RKO (cell line): ENCODE measurements around the gene RCAN2.

Experiments
- DNase-seq: peaks from one replicate; pipeline ENCODE4 v3.0.0-alpha.2; 2016; ENCODE audit warnings: low spot score

The RCAN2 gene

DNA sequence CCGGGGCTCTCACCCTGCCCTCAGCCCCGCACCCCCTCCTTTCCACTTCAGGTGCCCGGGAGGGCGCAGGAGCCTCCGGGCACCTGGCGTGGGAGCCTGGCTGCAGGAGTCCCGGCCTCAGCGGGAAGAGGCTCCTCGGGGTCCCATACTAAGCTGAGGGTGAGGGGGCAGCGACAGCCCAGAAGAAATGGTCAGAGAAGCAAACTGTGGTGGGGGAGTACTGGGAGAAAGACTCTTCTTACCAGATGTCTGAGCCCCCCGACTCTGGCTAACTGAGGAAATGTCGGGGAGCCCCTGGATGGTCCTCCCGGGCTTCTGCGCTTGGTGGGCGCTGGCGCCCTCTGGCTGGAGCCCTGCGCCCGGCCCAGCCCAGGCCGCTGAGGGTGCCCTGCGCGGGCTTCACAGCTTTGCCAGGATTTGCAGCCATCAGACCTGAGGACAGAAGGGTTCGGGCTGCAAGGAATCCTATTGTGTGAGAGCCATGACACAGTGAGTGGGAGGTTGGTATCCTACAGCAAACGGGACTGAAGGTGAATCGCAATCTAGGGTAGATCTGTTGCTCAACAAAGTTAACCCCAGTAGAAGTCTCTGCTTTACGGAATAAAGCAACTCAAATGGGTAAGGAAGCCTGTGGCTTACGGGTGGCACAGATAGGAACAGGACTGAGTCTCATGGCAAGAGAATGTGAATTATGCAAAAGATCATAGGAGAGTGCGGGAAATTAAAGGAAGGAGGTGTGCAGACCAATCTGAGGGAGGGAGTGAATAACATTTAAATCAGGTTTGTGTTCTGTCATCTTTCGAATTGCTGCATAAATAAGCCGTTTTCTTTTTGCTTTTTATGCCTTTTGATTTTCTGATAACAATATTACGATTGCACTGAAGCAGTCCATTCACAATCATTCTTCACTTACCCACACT, 639 bp upstream of the RCAN2 start:
- peak; percentile 7 for DNase-seq

DNA sequence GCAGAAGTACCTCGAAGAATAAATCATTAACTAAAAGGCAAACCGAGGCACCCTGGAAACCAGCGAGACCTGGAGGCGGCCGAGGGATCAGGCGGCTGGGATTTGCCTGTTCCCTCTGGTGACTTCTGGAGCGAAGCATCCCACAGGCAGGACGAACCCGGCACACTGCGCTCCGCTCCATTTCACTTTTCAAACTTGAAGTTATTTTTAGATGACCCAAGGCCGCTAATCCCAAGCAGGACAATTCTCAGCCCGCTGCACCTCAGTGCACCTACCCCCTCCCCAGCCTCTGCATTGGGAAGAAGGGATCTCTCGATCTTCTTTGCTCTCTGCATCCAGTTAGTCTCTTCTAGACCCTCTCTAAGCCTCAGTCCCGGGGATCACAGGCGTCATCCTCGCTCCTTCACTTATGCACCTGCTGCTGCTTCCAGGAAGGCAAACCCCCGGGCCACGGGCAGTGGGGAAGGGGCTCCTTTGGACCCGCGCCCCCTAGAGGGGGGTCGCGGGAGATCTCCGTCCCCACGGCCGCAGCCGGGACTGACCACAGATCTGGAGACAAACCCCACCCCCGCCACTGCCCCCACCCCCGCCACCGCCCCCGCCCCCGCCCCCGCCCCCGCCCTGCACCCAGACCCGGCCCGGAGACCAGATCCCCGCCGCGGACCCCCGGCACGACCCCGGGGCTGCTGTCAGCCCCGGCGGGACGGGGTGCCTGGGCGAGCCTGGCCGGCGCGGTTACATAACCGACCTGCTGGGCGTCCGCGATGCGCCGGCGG, 636 bp downstream of the RCAN2 start:
- DNase-seq = no peak

DNA sequence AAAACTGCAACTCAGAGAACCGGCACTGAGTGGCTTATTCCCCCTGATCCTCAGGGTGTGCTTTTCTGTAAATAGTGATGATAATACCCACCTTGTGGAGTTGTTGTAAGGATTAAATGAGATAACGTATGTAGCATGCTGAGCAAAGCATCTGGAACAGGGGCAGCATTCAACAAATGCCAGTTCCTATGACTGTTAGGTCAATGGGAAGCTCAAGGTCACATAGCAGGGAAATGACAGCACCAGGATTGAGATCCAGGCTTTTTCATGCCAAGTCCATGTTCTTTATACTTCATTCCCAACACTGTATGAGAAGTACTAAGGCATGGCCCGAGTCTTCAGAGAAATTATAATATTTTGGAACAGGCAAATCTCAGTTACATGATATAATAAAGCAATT, 5.1 kb downstream of the RCAN2 start:
- no peak for DNase-seq

DNA sequence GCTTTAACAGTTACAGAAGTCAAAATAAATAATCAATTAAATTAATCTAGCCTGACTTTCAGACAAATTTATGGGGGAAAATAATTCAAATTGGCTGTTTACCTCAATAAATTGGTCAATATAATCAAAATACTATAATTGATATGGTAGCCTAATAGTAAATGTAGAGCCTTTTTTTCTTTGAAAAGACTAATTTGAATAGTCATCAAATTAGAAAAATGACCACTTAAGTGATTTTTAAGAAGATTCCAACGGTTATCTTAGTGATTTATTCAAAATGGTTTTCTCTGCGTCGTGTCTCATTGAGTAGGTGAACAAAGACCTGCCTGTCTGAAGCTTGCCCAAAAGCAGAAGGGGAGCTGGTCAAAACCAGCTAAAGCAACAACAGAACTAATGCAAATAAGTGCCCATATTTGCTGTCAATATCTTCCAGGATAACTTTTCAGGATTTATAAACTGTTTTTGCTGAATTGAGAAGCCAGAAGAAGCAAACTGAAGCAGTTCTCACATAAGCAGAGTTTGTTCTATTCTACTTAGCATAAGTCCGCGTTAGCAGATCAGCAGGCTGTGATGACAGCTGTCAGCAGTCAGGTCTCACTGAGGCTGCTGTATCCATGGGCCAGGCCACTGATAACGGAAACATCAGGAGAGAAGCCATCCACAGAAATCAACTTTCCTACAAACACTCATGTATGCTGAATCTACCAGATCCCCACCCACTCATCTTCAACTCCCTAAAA, 7.0 kb downstream of the RCAN2 start:
- DNase-seq = no peak

DNA sequence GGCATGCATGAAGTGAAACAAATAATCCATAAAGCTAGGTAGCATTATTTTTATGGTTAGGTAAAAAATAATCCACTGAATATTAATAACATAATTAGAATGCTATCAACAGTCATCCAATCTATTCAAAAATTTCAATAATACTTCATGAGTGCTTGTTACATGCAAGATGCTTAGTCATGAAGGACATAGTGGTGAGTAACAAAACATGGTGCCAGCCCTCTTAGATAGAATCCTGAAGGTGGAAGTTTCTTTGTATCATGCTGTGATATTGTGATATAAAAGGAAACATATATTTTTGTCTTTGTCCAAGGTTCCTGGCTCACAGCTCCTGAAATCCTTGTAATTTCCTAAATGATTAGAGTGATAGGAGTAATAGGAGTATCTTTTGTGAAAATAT, 14.9 kb downstream of the RCAN2 start:
- no peak for DNase-seq

DNA sequence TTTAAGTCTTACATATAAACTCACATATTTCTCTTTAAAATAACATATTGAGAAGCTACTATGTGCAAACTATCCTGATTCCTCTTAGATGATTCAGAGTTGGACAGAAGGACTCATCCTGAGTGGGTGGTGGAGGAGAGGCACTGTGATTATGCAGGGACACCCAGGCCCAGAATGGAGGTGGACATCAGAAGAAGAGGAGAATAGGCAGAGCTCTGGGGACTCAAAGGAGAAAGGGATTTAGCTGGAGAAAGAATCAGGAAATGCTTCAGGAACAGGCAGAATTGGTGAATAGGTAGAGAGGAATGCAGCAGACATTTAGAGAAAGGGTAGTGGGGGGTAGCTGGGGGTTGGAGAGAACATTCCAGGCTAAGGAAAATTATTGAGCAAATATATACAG, 17.4 kb downstream of the RCAN2 start:
- DNase-seq = no peak

DNA sequence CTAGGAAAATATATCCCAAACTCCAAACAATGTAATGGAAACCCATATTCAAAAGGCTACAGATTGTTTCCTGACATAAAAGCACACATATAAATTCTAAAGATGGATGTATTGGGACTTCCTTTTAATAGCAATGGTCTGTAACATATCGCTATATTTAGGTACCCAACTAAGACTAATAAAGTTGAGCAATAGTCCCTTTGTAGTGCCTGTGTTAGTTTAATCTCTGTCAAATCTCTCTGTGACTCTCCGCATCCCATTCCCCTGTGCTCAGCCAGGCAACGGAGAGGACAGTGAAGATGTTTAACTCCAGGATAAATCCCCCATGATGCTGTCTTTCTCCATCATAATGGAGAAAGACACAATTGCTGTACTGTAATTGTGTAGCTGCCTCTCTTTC, 19.0 kb downstream of the RCAN2 start:
- no peak for DNase-seq

DNA sequence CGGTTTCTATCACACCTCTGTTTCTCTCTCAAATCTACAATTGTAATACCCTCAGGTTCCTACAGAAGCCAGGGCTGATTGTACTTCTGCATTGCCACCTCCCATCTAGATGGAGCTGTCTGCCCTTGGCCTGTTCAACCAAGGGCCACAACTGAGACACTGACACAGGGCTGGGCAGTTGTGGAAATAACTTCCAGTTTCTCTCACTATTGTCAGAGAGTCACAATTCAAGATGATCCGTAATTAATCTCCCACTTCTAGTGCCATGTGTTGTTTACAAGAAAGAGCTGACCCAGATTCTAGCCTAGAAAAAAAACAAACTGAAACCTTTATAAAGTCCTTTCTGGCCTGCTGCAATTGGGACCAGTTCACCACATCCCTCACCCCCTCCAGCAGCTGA, 22.2 kb downstream of the RCAN2 start:
- no peak for DNase-seq

DNA sequence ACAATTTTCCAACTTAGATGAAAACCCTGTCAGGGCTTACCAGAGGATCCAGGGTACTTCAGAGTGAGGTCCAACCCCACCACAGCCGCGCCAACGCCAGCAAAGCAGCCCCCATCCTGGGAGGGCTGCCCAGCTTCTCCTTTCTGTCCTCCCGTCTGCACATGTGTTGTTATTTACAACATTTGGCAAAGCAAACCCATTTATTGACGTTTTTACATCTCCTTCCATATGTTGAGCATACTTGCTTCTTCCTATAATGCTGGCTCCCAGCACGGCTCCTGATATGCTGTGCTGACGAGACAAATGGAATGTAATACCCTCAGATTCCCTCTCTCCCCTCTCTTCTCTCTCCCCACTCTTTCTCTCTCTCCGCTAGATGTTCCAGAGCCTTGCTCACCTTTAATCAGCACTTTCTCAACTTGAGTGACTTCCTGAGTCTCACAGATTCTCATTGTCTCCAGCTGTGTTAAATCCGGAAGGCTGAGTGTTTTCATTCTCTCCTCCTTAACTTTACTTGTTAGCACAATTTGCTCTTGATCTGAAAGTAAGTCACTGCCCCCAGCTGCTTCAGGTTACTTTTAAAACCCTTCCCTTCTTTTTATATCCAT, 22.7 kb downstream of the RCAN2 start:
- no peak for DNase-seq

DNA sequence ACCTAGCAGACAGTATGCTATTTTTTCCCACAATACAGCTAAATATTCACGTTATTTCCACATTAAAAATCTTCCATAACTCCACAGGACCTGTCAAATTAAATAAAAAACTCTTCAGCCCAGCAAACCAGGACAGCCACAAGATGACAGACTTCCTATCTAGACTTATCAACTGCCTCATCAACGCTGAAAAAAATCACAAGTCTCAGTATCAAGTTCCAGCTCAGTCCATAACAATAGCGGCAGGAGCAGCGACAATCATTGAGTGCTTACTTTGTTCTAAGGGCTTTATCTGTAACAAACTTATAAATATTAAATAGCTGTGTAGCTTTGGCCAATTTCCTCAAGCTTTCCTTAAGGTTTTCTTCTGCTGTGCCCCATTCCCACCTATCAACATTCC, 24.7 kb downstream of the RCAN2 start:
- no peak for DNase-seq

DNA sequence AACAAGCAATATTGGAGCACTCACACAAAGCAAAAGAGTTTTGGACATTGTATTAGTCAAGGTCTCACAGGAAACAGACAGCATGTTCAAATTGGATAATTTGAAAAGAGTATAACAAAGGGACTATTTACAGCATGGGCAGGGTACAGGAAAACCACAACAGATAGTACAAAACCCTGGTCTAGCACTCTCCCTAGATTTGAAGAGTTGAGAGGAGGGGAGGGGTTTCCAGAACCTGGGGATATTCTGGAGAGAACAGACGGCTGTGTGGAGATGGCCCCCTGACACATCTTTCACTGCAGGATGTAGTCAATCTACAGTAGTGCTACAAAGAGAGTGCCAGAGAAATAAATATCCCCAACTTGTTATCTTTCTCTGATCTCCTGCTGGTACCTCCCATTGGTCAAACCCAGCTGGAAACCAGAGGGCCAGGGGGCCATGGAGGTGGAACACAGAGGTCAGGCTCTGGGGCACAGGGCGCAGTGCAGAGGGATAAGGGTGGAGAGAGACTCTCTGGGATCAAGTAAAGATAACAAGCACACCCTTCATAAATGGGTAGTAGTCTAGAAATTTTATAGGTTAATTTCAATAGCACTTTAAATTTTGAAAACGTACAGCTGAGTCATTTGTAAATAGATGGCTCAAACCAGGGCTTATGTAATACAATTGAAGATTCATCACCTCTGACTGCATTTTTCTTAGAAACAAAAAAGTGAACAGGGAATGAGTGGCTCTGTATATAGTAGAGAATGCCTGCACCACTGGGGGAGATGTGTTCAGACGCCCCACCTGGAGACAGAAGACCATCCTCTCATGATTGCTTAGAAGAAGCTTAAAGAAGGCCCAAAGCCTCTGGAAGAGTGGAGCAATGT, 25.7 kb downstream of the RCAN2 start:
- DNase-seq = peak; percentile 9

DNA sequence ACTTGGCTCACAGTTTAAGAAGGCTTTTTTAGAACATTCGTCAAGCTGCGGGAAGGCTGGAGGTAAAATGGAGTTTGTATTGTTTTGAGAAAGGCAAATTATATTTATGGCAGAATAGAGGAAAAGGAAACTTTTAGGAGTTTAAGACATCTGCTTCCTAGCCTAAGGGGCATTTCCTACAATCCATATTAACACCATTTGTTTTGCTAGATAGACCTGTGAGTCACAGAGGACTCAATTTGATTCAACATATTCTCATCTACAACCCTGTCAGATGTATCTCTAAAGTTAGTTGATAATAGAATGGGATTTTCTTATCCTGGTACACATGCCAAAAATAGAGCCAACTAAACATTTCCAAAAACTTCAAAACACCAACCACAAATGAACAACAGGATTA, 35.0 kb downstream of the RCAN2 start:
- DNase-seq = no peak

DNA sequence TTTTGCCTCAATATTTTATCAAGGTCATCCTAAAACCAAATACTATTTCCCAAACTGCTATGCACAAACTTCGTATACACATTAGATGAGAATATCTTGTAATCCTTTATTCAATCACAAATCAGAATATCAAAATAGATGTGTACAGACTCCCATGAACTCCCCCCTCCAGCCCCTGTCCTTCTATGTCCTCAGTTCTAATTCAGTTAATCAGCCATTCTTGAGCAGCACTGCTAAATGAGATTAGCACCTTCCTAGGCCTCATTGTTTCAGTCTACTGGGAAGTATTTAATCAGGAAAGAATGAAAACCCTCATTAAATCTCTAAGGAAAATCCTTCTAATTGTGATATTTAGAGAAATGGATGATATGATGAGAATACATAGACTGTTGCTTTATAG, 36.6 kb downstream of the RCAN2 start:
- no peak for DNase-seq

DNA sequence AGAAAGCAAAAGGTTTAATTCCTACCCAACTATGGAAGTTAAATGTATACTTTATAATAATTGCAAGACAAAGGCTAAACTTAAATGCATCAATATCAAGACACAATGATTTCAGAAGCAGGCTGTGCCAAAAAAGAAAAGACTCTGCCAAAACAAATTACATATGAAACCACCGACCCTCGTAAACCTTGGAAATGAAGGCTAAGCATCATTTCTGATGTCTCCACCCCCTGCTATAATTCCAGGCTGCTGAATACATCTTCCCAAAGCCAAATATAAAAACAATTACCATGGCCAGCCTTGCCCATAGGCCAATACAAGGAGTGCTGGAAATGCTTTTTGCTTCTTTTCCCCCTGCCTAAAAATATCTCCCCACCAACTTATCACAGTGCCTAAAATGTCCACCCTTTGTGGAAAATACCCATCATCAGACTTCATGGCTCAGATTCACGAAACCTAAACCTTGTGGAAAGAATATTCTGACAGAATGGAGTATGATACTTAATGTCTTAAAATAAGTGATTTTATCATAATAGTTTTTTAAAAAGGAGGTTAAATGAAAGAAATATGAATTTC, 37.4 kb downstream of the RCAN2 start:
- no peak for DNase-seq

DNA sequence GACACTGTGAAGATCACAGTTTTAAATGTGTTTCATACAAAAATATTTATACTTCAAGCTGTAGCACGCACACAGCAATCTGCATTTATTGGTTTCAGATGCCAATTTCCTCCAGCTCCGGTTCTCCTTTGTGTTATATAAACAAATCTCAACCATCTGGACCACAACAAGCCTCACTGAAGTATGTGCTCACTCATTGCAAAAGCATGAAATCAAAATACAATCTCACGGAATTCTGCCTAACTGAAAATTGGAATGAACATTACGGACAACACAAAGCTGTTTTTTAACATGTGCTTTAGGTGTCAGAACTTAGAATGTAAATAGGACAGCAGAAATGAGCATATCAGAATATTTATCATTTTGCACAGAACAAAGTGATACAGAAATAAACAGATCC, 38.0 kb downstream of the RCAN2 start:
- DNase-seq = no peak

DNA sequence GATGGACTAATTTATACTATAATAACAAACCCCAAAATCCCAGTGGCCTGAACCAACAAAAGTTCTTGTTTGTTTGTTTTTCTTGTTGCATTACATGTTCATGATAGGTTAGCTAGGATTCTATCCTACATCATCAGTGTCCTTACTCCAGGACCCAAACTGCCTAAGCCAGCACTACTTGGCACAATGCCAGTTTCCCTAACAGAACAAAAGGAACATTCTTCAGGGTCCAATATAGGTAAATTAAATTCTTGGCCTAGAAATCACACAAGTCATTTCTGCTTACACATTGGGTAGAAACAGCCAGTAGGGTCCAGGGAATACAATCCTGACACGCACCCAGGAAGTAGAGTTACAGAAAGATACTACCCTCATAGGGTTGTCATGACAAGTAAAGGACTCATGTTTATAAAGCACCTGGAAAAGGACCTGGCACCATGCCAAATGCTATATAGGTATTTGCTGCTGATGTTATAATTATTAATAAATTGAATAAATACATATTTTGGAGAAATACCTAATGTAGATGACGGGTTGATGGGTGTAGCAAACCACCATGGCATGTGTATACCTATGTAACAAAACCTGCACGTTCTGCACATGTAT, 38.8 kb downstream of the RCAN2 start:
- no peak for DNase-seq

DNA sequence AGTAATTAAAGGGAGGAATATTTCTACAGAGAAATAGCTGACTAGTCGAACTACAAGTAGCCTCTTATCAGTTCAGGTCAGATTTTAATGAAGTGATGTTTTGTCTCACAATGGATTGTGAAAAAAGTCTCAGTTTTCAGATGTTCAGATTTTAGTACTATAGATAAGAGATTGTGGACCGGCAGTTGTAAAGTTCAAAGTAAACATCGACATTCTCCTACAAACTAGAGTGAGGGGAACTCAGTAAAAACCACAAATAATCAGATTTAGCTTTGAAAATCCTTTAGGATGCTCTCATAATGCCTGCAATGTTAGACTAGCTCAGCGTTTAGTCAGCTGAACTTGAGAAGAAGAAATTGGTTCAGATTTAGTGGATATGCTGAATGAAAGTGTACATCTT, 39.9 kb downstream of the RCAN2 start:
- DNase-seq = no peak

DNA sequence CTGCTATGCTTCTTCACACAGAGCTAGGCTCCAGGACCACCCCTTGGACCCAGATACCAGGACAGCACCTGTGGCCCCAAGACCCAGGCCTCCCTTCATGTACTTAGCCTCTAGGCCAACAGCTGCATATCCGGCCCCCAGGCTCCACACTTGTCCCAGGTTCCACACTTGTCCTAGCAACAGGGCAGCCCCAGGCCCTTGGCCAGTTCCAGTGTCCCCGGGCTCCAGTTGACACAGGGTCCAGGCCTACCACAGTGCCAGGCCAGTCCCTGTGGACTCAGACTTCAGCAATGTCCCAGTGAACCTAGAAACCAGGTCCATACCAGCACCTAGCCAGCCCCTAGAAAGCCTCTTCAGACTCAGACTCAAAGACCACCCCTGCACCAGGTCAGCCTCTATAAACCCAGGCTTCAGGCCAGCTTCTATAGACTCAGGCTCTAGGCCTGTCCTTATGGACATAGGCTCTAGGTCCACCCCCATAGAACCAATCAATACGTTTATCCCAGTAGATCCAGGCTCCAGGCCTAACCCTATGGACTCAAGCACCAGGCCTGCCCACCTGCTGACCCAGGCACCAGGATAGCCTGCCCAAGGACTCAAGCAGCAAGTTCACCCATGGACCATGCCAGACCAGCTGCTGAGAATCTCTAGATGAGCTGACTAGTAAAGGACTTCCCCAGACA, 46.3 kb downstream of the RCAN2 start:
- DNase-seq = no peak

DNA sequence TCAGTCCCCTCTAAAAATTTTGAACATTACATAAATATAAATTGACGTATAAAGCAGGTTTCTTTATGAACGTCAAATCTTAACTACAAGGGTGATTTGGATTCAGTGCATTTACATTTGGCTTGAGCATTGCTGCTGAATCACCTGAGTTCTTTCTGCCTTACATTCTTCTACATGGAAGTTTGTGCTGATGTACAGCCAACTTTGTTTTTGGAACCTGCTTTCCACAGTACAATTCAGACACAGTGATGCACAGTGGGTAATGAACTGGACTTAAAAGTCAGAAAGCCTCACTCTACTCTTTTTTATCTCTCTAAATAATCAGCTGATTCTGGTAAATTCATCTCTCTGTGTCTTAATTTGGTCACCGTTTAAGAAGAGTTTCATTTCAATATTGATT, 47.6 kb downstream of the RCAN2 start:
- DNase-seq = no peak

DNA sequence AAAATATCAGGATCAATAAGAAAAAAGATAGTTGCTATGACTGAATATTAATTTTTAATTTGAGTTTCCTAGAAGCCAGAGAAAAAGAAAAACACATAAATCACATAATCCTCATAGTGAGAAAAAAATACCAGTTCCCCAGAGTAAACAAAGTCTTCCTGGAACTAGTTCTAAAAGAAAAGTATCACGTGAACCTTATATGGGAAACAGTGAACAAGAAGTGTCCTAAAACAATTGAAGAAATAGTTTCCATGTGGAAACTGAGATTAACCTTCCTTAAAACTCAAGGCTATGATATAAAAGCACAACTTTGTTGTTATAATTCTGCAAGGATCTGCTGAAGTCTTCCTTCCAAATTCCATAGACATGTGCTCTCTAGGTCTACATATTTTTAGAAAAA, 50.6 kb downstream of the RCAN2 start:
- no peak for DNase-seq
